Occipital lobe (tissue), 2 donors: Measurements from ENCODE around the gene MICOS13. TPM values are rescaled to one million over a fixed set of nuclear protein-coding genes. Genes with fewer than 3 reads are reported as not detected.

ENCODE experiments used
- DNase-seq: peaks from one replicate; lab custom pipeline; 2025; lab: John Stamatoyannopoulos, UW
- total RNA-seq: library from RNA; depleted of rRNA; stranded (reverse); fragments of >200 nt; gene quantifications from one replicate; pipeline ENCODE4 v1.2.3, GENCODE V29; 2014

MICOS13 gene
- total RNA-seq, 1 donor from 2014 or later: 16.2 TPM

DNA sequence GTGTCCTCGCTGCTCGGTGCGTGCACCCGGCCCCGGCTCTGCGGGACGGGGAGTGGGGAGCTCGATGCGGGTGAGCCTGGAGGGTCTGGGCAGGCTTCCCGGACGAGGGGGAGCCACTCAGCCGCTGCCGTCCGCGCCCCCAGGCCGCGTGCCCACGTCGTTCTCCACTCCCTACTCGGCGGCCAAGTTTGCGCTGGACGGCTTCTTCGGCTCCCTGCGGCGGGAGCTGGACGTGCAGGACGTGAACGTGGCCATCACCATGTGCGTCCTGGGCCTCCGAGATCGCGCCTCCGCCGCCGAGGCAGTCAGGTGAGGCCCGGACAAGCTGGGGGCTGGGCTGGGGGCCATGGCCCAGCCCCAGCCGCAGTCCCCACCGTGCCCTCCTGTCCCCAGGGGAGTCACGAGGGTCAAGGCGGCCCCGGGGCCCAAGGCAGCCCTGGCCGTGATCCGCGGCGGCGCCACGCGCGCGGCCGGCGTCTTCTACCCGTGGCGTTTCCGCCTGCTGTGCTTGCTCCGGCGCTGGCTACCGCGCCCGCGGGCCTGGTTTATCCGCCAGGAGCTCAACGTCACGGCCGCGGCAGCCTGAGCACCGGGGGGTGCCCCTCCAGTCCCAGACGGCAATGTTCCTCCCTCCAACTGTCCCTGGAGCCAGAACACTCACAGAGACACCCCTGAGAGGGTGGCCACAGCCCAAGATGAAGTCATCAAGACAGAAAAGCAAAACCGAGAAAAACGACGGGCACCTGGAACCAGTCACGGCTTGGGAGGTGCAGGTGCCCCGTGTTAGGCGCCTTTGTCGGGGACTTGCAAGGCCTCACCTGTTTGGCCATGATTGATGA lies 7.3 kb upstream of the MICOS13 start:
- no peak for DNase-seq

DNA sequence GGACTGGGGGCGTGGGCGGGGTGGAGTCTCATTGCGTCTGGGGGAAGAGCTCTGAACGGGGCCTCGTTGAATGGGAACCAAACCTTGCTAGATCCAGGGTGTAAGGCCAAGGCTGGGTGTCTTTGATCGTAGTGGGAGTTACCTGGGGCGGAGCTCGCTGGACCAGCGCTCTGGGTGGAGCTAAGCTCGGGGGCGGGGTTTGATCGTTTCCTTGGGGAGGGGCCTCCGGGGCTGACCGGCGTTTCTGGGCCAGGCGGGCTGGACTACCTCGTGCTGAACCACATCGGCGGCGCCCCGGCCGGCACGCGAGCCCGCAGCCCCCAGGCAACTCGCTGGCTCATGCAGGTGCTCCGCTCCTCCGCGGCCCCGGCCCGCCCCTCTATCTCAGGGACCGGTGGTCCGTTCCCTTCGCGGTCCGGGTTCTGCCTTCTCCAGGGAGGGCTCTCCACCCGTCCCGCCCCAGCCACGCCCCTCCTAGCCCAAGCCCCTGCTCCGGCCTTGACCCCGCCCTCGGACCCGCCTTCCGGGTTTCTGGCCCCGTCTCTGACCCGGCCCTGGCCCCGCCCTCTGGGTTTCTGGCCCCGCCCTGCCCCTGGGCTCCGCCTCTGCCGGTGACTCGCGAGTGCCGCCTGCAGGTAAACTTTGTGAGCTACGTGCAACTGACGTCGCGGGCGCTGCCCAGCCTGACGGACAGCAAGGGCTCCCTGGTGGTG lies 6.5 kb upstream of the MICOS13 start:
- peak; percentile 86 for DNase-seq

DNA sequence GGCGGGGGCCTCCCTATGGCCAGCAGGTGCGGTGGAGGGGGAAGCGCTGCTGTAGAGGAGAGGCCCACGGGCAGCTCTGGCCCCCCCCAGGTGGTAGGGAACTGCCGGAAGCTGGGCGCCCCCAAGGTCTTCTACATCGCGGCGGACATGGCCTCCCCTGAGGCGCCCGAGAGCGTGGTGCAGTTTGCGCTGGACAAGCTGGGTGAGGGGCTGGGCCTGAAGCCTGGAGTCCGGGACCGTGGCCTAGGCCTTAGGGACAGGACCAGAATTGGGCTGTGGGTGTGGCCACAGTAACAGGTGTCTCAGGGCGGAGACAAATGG lies 6.0 kb upstream of the MICOS13 start:
- no peak for DNase-seq

DNA sequence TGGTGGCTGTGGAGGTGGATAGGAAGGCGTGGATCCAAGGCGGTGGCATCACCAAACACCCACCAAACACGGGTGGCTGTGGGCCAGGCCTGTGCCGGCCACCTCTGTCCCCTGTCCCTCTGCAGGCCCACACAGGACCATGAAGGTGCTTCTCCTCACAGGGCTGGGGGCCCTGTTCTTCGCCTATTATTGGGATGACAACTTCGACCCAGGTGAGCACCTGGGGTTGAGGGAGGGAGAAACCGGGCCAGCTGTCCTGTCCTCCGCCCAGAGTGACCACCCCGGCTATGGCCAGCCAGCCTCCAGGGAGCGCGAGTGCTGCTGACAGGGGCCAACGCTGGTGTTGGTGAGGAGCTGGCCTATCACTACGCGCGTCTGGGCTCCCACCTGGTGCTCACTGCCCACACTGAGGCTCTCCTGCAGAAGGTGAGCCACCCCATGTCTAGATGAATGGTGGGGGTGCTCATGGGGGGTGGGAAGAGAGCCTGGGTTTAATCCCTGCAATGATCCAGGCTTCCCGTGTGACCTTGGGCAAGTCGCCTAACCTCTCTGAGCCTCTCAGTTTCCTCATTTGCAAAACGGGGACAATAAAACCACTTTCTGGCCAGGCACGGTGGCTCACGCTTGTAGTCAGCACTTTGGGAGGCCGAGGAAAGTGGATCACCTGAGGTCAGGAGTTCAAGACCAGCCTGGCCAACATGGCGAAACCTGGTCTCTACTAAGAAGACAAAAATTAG lies 4.5 kb upstream of the MICOS13 start:
- no peak for DNase-seq

DNA sequence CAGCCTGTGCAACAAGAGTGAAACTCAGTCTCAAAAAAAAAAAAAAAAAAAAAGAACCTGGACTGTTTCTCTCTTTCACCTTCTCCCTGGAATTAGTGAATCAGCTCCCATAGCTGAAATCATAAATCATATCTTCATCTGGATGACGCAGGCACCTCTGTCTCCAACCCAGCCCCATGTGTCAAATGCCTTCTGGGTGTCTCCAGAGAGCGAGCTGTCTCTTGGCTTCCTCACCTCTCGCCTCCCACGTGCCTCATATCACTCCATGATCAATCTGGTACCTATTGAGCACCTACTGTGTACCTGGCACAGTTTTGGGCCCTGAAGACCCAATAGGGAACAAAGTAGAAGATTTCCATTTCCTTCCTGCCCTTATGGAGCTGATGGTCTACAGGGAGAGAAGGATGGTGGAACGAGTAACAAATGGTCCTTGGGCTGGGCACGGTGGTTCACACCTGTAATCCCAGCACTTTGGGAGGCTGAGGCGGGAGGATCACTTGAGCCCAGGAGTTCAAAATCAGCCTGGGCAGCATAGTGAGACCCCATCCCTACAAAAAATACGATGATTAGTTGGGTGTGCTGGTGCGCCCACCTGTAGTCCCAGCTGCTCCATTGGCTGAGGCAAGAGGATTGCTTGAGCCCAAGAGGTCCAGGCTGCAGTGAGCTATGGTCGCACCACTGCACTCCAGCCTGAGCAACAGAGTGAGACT lies 3.0 kb upstream of the MICOS13 start:
- no peak for DNase-seq

DNA sequence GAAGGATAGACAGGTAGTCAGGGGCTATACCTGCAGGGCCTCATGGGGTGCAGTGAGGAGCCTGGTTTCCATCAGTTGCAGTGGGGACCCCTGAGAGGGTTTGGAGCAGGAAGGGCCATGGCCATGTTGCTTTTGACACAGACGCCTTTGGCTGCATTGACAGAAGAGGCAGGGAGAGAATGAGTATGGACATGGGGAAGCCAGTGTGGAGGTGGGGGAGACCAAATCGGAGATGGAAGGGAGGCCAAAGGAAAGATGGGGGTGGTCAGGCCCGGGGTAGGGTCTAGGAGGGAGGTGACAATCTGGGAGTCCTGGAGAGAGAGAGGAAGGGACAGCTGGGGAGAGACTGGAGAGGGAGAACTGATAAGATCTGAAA lies 1.8 kb upstream of the MICOS13 start:
- DNase-seq: no peak

DNA sequence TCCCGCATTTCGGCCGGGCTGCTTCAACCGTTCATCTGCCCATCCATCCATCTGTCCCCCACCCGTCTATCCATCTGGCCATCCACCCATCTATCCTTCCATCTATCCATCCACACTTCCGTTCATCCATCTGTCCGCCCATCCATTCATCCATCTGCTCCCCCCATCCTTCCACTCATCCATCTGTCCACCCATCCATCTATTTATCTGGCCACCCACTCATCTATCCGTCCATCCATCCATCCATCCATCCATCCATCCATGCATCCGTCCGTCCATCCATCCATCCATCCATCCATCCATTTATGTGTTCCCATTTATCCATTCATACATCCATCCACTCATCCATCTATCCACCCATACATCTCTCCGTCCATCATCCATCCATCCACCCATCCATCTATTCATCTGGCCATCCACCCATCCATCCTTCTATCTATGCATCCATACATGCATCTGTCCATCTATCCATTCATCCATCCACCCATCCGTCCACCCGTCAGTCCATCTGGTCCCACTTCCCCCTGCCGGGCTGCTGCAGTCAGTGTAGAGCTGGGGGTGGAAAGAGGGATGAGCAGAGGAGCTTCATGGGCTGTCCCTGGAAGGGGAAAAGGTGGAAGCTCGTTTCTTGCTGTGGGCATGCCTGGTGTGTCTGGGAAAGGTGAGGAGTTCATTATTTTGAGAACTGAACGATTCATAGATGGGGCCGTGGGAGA lies 1.2 kb upstream of the MICOS13 start:
- DNase-seq: no peak

DNA sequence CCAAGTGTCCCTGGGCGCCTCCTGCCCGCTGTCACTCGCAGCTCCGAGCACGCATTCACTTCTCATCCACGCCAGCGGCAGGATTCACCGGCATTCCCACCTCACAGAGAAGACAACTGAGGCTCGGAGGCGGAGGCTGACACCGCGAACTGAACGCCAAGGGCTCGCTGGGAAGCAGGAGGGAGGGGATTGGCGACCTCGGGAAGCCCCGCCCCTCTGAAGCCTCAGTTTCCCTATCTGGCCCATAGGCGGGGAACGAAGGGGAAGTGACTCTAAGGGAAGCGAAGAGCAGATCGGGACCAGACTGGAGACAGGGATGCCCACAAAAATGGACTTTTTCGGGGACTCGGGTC lies 256 bp downstream of the MICOS13 start:
- peak; percentile 71 for DNase-seq

DNA sequence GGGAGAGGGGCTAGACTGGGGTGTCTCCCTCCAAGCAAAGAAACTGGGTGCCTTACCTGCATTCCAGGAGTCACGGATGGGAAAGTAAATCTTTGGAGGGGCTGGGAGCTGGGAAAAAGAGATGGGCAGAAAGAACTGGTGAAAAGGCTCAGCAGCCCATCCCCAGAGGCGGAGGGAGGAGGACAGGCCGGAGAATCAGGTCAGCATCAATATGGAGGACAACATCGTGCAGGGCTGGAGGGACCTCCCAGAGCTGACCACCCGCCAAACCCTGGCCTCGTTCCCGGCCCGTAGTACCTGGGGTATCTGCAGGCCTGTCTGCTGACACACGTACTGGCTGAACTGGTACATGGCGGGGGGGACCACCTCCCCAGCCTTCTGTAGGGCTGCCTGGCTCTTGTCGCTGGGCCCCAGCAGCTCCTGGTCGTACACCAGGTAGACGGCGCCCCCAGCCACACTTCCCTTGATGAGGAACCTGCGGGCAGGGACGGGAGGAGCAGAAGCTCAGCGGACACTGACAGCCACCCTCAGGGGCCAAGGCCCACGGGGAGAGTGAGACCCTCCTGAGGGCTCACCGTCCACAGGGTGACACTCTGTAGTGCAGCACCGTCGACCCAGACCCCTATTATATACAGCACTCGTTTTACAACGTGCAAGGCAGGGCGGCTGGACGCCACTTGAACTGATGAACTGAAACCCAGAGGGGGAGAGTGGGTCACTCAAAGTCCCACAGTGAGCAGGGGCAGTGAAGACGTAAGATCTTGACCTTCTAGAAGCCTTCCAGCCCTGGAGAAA lies 830 bp downstream of the MICOS13 start:
- no peak for DNase-seq

DNA sequence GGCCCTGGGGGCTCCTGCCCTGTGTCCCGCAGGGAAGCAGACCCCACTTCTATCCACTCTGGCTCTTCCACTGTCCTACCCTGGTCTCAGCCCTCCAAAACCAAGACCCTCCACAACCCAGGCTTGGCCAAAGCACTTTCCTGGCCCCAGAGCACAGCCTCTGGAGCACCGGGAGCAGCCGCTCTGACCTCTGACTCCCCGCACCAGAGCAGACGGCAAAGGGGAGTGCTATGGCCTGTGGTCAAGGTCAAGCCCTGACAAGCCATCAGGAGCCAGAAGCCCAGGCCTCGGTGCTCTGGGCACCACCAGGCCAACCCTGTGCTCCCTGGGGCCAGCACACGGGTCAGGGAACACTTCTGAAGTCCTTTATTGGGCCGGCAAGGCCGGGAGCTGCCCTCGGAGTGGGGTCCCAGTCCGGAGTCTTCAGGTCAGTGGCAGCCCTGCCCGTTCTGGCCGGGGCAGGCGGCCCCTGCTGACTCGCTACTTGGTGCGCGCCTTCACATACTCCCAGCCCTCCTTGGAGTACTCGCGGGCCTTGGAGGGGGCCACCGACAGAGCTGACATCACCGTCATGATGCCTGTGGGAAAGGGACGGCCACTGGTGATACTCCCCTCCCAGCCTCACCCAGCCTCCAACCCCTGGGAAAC lies 2.1 kb downstream of the MICOS13 start:
- no peak for DNase-seq

DNA sequence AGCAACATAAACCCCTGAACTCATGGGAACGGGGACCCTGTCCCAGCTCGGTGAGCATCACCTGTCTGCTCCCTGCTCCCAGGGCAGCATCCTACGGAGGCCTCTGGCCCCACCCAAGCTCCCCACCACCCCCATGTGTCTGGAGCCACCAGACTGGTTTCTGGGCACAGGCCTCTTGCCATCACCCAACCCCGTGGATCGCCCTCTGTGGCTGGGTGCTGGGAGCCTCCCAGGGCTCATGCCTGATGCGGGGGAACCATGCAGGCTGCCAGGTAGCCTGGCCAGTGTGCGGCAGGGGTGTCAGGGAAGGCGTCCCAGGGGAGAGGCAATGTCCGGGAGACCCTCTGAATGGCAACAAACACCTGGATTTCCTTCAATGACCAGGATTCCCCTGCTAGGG lies 2.7 kb downstream of the MICOS13 start:
- no peak for DNase-seq

DNA sequence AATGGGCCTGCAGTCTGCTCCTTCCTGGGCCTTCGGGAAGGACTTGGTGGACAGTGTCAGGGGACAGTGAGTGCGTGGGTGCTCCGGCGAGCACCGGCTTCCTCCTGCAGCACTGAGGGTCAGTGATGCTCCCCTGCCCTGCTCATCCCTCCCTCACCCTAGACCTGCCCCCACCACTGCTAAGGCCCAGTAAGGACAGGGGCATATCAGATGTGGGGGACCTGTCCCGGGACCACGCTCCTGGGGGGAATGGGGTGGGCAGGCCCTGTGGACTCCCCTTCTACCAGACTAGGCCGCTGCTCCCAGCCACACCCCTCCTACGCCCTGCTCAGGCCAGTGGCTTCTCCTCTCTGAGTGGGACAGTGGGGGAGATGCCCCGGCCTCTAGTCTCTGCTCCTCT lies 3.2 kb downstream of the MICOS13 start:
- no peak for DNase-seq

DNA sequence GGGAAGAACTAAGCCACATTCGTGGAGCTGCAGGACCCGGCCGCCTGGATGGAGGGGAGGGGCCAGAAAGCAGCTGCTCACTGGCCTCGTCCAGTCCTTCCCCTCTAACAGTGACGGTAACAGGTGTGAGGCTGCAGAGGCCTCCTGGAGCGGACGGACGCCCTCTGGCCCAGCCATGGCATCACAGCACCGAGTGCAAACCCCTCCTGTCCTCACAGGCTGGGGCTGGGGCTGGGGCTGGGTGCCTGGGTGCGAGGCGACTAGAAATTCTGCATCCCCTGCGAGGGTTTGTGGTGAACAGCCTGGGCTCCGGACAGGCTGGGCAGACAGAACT lies 3.6 kb downstream of the MICOS13 start:
- no peak for DNase-seq

DNA sequence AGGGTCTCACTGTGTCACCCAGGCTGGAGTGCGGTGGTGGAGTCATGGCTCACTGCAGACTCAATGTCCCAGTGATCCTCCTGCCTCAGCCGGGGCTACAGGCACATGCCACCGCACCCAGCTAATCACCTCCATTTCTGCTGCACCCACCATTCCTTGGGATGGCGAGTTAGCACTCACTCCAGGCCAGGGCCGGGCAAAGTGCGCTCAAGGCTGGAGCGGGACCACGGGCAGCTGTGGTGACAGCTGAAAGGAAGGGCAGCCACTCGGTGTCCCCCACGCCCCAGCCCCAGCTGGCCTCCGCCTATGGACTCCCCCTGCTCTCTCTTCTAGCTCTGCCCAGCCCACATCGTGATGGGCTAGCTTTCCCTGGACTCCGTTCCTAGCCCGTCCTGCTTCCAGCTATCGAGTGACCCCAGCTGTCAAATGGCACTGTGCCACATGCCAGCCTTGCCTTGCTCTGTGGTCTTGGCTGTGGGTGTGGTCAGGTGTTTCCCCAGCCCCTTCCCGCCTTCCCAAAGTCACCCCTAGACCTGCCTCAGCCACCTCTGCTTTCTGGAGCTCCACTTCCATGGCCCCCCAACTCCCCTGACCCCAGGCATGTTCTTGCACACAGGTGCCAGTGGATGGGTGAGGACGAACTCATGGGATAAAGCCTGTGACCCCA lies 4.1 kb downstream of the MICOS13 start:
- DNase-seq: no peak

DNA sequence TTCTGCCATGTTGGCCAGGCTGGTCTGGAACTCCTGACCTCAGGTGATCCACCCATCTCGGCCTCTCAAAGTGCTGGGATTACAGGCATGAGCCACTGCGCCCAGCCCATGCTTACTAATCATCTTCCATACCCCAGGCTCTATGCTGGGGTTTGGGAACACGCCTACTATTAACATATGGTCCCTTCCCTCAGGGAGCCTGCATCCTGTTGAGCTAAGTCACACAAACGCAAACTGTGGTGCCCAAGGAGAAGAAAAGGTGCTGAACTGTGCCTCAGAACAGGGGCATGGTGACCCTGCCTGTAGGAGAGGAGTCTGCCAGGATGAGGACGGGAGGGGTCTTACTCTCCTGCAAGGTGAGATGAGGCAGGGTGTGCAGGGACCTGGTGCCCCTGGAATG lies 5.6 kb downstream of the MICOS13 start:
- DNase-seq: no peak

DNA sequence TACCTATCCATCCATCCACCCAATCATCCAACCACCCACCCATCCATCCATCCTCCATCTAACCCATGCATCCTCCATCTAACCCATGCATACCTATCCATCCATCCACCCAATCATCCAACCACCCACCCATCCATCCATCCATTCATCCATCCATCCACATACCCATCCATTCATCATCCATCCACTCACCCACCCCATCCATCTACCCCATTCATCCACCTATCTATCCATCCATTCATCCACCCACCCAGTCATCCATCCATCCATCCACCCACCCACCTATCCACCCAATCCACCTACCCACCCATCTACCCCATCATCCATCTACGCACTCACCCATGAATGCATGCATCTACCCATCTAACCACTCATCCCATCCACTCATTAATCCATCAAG lies 6.6 kb downstream of the MICOS13 start:
- no peak for DNase-seq

DNA sequence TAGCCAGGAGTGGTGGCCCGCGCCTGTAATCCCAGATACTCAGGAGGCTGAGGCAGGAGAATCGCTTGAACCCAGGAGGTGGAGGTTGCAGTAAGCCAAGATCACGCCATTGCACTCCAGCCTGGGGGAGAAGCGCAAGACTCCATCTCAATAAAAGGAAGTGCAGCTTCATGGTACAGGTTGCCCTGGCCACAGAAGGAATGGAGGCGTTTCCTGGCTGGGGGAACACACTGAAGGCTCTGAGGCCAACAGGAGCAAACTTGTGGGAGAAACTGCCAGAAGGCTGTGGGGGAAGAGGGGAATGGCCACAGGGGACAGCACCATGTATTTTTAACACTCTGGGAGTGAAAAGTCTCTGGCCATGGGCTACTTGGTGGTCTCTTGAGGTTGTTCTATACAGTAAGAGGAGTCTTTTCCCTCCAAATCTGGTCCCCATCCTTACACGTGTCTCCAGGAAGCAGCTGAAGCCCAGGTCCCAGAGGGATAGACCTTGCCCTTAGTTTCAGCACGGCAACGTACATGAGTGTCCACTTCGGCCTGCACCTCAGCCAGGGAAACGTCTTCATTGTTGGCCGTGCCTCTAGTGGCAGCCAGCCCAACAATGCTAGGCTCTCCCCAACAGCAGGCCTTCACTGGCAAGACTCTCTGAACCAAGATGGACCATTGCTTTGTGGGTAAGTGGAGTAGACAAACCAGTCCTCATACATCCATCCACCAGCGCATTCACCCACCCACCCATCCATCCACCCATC lies 7.4 kb downstream of the MICOS13 start:
- DNase-seq: no peak

DNA sequence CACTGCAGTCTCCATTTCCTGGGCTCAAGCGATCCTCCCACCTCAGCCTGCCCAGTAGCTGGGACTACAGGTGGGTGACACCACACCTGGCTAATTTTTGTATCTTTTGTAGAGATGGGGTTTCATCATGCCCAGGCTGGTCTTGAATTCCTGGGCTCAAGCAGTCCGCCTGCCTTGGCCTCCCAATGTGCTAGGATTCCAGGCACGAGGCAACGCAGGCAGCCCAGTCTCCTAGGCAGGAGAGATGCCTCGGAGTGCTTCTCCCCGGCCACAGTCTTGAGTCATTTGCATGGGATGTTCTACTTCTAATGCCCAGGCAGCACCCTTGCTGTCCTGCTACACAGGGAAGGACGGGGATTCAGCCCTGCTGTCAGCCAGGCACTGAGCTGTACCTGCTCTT lies 8.7 kb downstream of the MICOS13 start:
- DNase-seq: no peak

DNA sequence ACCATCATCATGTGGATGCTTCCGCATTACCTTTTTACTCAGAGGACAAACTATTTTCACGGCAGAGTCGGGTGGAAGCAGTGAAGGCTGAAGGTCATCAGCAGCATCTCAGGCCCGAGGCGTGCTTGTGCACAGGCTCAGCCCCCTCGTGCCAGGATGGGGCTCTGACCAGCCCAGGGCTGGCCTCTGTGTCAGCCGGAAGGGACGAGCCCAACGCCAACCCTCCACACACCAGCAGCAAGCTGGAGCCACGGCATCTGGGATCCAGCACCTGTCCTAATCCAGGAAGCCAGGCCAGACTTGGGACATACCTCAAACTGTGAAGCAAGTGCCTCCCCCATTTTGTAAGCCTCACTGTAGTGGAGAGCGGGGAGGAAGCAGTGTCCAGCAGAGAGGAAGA lies 11.1 kb downstream of the MICOS13 start:
- no peak for DNase-seq
